IPS-NIHi11 (cell line): ENCODE data around the gene CROCC.

Experiments used
- DNase-seq: peaks from one replicate; pipeline ENCODE4 v3.0.0; 2012; ENCODE audit warnings: mixed read lengths, low spot score

Gene CROCC

GRCh38 chr1:16986113-16986512 lies 64.4 kb downstream of the CROCC start:
- DNase-seq = no peak

DNA sequence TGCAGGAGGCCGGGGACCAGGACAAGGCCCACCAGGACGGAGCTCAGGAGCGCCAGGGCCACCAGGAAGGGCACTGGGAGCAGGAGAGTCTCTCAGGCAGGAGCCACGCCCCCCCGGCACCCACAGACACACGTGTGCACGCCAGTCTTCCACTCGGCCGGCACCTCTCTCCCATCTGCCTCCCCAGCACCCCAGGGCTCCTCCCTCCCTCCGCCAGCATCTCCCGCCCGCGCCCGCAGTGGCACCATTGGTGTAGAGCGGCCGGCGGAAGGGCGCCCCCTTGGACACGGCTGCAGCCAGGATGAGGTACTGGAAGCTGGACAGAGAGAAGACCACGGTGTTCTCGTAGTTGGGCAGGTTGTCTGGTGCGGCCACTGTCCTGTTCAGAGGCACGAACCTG lies 64.8 kb downstream of the CROCC start:
- no peak for DNase-seq

- DNase-seq = peak; percentile 96
Observed at GRCh38 chr1:16986962-16987361, 65.2 kb downstream of the CROCC start.

DNA sequence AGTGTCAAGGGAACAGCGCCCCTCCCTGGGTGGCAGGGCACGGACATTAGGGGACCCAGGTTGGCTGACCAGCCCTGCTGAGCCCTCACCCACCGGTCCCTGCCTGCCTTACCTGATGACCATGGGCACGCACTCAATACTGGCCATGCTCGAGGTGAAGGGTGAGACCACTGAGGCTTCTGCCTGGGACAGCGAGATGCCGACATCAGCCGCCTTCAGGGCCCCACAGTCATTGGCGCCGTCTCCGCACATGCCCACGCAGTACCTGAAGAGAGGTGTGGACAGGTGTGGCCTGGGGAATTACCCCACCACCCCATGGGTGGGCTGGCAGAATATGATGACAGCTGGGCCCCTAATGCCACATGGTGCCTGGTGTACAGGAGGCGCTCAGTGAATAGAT lies 66.5 kb downstream of the CROCC start:
- DNase-seq = no peak

GRCh38 chr1:16989676-16990391 lies 68.1 kb downstream of the CROCC start:
- DNase-seq = no peak

- no peak for DNase-seq
Observed at GRCh38 chr1:16991571-16991970, 69.8 kb downstream of the CROCC start.

DNA sequence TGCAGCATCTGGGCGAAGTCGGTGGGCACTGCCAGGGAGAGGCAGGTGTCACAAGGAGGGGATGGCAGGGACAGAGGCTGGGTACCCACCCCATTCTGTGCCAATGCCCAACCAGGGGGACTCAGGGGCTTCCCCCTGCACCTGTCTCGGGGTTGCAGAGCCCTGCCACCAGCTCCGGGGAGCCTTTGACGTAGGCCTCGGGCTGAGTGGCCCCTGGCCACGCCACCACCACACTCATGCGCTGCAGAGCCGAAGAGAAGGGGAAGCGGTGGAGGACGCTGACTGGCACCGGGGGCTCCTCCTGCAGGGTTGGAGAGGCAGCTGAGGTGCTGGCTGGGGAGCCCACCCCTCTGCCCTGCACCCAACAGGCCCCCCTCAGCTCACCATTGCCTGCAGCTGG lies 70.4 kb downstream of the CROCC start:
- DNase-seq = no peak

- DNase-seq = no peak
Observed at GRCh38 chr1:16992675-16993074, 70.9 kb downstream of the CROCC start.

- DNase-seq = no peak
Observed at GRCh38 chr1:16993521-16994038, 71.8 kb downstream of the CROCC start.

- no peak for DNase-seq
Observed at GRCh38 chr1:16996845-16997244, 75.1 kb downstream of the CROCC start.

GRCh38 chr1:16998589-16998988 lies 76.9 kb downstream of the CROCC start:
- no peak for DNase-seq

GRCh38 chr1:16999863-17000262 lies 78.1 kb downstream of the CROCC start:
- peak; percentile 62 for DNase-seq

DNA sequence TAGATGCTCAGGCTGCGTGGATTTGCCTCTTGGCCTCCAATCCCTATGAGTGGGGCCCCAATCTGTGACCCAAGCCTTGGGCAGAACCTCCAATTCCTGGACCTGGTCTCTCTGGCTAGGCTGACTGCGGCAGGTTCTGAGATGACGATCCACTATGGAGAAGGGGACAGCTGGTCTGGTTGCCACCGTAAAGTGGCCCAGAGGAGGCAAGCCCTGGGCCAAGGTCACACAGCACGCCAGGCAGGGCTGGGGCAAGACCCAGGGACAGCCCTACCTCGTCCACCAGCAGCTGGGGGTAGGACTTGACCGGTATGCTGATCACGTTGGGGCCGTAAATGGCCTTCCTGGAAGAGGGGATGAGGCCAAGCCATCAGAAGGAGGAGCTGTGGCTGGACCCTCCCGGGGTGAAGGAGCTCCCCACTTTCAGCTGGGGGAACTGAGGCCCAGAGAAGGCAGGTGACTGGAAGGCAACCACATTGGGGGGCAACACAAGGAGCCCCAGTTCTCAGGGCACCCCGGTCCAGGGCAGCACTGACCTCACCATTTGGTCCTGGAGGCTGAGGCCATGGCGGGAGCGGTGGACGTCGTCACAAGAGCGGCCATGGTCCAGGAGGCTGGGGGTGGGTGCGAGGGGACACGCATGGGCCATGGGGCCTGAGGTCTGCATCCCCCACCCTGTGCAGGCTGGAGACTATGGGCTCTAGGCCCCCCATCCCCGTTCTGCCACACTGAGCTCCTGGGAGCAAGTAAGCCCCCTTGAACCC lies 80.2 kb downstream of the CROCC start:
- no peak for DNase-seq

DNA sequence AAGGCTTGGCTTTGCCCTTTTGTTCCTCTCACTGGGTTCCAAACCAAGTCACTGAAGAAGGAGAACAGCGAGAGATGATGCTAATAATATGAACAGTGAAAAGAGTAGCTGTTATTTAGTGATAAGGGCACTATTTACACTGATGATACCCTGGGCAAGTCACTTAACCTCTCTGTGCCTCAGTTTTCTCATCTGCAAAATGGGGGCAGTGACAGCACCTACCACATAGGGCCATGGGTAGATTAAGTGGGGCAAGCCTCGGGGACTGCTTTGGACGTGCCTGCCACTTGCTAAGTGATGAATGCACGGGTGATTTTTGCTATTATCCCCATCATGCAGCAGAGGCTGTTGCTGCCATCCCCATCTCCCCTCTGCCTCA lies 80.8 kb downstream of the CROCC start:
- DNase-seq = no peak

GRCh38 chr1:17004466-17005364 lies 83.0 kb downstream of the CROCC start:
- peak; percentile 55 for DNase-seq

DNA sequence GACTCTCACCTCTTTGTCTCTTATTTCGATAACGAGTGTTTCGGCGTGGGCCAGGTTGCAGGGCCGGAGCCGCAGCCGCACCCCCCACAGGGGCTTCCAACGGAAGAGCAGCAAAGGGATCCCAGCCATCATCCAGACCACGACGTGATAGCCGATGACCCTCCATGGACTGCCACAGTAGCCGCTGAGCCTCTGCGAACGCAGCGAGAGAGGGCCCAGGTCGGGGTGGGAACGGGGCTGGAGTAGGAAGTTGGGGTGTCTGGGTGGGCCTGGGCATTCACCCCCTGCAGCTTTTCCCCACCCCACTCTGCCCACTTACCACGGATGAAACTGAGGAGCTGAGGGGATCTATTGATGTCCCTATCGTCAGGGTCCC lies 83.6 kb downstream of the CROCC start:
- no peak for DNase-seq

GRCh38 chr1:17007121-17007520 lies 85.4 kb downstream of the CROCC start:
- DNase-seq = peak; percentile 70

GRCh38 chr1:17008208-17008855 lies 86.6 kb downstream of the CROCC start:
- no peak for DNase-seq

DNA sequence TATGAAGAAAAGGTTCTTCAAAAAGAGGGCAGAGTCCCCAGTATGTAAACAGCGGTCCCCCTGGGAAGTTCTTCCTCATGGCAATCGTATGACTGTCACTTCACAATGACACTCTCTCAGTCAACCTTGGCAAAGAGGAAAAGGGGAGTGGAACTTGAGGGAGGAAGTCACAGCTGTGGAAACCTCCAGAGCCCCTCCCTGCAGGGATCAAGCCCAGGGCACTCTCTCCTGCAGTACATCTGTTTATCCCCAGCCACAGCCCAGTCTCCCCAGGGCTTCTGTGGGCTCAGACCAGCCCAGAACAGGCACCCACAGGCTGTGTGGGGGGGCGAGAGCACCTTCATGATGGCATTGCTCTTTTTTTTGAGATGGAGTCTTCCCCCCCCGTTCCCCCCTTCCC lies 88.0 kb downstream of the CROCC start:
- no peak for DNase-seq

- no peak for DNase-seq
Observed at GRCh38 chr1:17011092-17011438, 89.3 kb downstream of the CROCC start.

GRCh38 chr1:17011439-17012307 lies 89.9 kb downstream of the CROCC start, which contains the start of gene ATP13A2:
TSS of gene ATP13A2 (minus strand) at chr1:17011928. CDS start at chr1:17011738, 190 bp downstream.
- peak; percentile 95 for DNase-seq
